ENCODE measurements around the gene RAB3GAP1. TPM values are rescaled to one million over a fixed set of nuclear protein-coding genes. Genes with fewer than 3 reads are reported as not detected.
"Not testable (repeated sequence)": the region's sequence is repeated elsewhere in the genome, so short reads cannot be mapped to it uniquely, and the experiment has no call there.

RAB3GAP1 gene
- total RNA-seq, 1 donor from 2014 or later: 32.0 TPM

DNA sequence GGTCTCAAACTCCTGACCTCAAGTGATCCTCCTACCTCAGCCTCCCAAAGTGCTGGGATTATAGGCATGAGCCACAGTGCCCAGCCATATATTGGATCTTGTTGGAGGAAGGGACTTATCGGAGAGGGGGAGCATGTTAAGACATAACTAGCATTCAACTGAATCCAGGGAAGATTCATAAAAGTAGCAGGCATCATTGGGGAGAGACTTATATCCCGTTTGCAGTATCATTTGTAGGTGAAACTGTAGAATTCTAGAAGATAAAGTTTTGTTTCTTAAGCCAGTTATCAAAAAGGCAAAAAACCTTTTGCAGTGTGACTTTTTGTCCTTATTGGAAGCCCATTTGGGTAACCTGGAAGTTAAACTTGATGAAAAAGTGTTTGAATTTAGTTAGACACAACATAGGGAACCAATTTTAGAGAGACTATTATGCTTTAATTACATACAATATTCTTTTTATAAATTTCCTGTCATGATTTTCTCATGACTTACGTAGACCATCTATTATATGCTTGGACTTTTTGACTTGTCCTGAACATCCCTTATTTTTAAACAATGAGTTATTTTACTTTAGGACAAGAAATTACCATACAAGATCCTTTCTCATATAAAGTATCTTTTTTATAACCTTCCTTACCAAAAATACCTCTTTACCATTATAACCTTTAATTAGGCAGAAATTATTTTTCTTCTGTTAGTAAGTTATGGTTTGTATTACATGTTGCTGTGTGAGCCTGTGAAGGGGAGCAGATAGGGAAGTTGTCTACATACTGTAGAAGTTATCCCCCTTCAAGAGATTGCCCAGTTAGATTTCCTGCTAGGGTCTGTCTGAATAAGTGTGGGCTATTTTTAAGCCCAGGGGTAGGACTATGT, 20.3 kb downstream of the RAB3GAP1 start:
- Mint-ChIP-seq H3K4me3 (no peak overlapping the region), H3K9me3 (peaks cover 16% of the 10 kb centered on the region), H3K27me3 (no peaks in the 10 kb centered on the region), H3K27ac (no peak overlapping the region), H3K4me1 (ENCODE audit: unreplicated experiment) (no peaks in the 10 kb centered on the region), H3K36me3 (peaks cover 50% of the 10 kb centered on the region)
- TF ChIP-seq, protein P1, sequence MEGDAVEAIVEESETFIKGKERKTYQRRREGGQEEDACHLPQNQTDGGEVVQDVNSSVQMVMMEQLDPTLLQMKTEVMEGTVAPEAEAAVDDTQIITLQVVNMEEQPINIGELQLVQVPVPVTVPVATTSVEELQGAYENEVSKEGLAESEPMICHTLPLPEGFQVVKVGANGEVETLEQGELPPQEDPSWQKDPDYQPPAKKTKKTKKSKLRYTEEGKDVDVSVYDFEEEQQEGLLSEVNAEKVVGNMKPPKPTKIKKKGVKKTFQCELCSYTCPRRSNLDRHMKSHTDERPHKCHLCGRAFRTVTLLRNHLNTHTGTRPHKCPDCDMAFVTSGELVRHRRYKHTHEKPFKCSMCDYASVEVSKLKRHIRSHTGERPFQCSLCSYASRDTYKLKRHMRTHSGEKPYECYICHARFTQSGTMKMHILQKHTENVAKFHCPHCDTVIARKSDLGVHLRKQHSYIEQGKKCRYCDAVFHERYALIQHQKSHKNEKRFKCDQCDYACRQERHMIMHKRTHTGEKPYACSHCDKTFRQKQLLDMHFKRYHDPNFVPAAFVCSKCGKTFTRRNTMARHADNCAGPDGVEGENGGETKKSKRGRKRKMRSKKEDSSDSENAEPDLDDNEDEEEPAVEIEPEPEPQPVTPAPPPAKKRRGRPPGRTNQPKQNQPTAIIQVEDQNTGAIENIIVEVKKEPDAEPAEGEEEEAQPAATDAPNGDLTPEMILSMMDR (conservative IDR thresholded peaks at IDR 0.05): no peak
- no peak for DNase-seq (ENCODE audit: extremely low spot score, unreplicated experiment)

DNA sequence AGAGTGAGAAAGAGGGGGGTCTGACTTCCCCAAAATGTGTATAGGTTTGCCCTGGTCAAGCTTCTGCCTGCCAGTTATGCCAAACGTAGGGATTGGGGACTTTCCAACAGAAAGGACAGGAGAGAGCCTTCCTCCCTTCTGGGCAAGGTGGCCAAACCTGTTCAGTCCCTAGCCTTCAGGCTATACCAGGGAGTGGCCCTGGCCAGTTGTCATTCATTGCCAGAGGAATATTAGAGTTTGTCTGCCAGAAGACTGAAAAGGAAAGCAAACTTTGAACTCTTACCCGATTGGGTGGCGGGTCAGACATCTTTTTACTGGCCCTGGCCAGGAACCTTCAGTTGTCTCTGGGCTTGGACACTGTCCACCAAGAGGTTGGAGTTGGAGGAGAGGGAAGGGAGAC, 22.1 kb downstream of the RAB3GAP1 start:
- Mint-ChIP-seq H3K27me3 (no peaks in the 10 kb centered on the region), H3K36me3 (peaks cover 54% of the 10 kb centered on the region), H3K4me1 (ENCODE audit: unreplicated experiment) (no peaks in the 10 kb centered on the region)

DNA sequence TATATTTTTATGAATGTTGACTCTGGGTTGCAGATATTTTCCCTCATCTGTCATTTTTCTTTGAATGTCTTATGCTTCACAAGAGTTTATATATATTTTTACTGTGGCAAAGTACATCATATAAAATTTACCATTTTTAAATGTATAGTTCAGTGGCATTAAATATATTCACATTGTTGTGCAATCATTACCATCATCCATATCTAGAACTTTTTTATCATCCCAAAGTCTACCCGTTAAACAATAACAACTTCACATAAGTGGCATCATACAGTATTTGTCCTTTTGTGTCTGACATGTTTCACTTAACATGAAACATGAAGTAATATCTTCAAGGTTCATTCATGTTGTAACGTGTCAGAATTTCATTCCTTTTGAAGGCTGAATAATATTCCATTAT, 24.5 kb downstream of the RAB3GAP1 start:
- peaks cover 23% of the 10 kb centered on the region for H3K9me3 Mint-ChIP-seq

More for the DNA sequence above, 22.1 kb downstream of the RAB3GAP1 start:
- Mint-ChIP-seq H3K9me3 (peaks cover 16% of the 10 kb centered on the region), H3K27ac (peak overlapping the region; percentile 58), H3K4me3 (no peak overlapping the region)
- TF ChIP-seq, protein P1 (conservative IDR thresholded peaks at IDR 0.05): no peak
- DNase-seq (ENCODE audit: extremely low spot score, unreplicated experiment): no peak

DNA sequence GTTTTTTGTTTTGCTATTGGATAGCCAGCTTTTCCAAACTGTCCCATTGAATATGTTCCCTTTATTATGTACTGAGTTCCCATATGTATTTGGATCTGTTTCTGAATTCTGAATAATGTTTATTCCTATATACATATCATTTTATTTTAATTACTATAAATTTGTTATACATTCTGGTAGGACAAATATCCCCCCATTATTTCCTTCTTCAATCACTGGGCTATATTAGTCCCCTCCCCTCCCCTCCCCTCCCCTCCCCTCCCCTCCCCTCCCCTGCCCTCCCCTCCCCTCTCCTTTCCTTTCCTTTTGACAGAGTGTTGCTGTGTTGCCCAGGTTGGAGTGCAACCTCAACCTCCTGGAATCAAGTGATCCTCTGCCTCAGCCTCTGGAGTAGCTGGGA, 26.3 kb downstream of the RAB3GAP1 start:
- no peak overlapping the region for H3K27ac Mint-ChIP-seq
- H3K36me3 Mint-ChIP-seq: peaks cover 48% of the 10 kb centered on the region
- no peak for DNase-seq (ENCODE audit: extremely low spot score, unreplicated experiment)
- TF ChIP-seq, protein P1 (conservative IDR thresholded peaks at IDR 0.05): no peak
- H3K4me1 Mint-ChIP-seq (ENCODE audit: unreplicated experiment): no peaks in the 10 kb centered on the region
- H3K4me3 Mint-ChIP-seq: no peak overlapping the region
- peaks cover 17% of the 10 kb centered on the region for H3K9me3 Mint-ChIP-seq
- H3K27me3 Mint-ChIP-seq: no peaks in the 10 kb centered on the region

More for the DNA sequence above, 24.5 kb downstream of the RAB3GAP1 start:
- no peaks in the 10 kb centered on the region for H3K27me3 Mint-ChIP-seq
- no peak overlapping the region for H3K4me3 Mint-ChIP-seq
- no peak for DNase-seq (ENCODE audit: extremely low spot score, unreplicated experiment)
- no peaks in the 10 kb centered on the region for H3K4me1 Mint-ChIP-seq (ENCODE audit: unreplicated experiment)
- TF ChIP-seq, protein P1 (conservative IDR thresholded peaks at IDR 0.05): no peak
- H3K27ac Mint-ChIP-seq: no peak overlapping the region
- peaks cover 58% of the 10 kb centered on the region for H3K36me3 Mint-ChIP-seq

DNA sequence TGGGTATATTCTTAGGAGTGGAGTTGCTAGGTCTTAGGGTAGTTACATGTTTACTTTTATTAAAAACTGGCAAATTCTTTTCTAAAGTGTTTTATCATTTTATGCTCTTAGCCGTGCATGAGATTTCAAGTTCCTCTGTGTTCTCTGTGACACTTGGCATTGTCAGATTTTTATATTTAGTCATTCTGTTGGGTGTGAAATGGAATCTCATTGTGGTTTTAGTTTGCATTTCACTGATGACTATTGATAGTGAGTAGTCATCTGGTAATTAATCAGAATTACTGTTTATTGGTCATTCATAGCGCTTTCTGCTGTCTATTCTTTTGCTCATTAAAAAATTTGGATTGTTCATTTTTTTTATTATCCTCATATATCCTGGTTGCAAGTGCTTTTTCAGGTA, 34.1 kb downstream of the RAB3GAP1 start:
- Mint-ChIP-seq H3K9me3 (no peaks in the 10 kb centered on the region), H3K27me3 (no peaks in the 10 kb centered on the region), H3K36me3 (peaks cover 29% of the 10 kb centered on the region), H3K4me1 (ENCODE audit: unreplicated experiment) (no peaks in the 10 kb centered on the region), H3K4me3 (no peak overlapping the region), H3K27ac (no peak overlapping the region)
- TF ChIP-seq, protein P1 (conservative IDR thresholded peaks at IDR 0.05): no peak
- DNase-seq (ENCODE audit: extremely low spot score, unreplicated experiment): no peak

DNA sequence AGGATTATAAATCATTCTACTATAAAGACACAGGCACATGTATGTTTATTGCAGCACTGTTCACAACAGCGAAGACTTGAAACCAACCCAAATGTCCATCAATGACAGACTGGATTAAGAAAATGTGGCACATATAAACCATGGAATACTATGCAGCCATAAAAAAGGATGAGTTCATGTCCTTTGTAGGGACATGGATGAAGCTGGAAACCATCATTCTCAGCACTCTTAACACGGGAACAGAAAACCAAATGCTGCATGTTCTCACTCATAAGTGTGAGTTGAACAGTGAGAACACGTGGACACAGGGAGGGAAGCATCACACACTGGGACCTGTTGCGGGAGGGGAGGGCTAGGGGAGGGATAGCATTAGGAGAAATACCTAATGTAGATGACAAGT, 37.5 kb downstream of the RAB3GAP1 start:
- H3K36me3 Mint-ChIP-seq: peaks cover 27% of the 10 kb centered on the region

More for the DNA sequence above, 37.5 kb downstream of the RAB3GAP1 start:
- not testable (repeated sequence) for H3K27ac Mint-ChIP-seq; DNase-seq (ENCODE audit: extremely low spot score, unreplicated experiment); H3K27me3 Mint-ChIP-seq; H3K4me1 Mint-ChIP-seq (ENCODE audit: unreplicated experiment); H3K4me3 Mint-ChIP-seq; H3K9me3 Mint-ChIP-seq
